ENCODE data around the gene OTULIN.

DNA sequence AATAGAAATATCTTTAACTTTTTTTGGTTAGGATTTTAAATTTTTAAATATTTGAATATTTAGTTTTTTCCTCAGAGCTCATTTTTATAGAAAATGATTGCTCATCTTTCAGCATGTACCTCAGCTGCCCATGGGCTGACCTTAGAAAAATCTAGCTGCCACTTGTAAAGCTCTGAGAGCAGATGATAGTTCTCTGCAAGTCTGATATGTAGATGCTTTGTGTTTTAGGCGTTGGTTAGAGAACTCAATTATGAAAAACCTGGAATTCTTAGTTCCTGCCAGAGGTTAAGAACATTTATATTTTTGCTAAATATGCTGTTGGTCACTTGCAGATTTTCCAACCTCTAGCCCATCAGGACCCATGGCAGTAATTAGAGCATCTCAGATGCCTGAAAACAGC lies 15.1 kb downstream of the OTULIN start:
- TF ChIP-seq, protein P1, sequence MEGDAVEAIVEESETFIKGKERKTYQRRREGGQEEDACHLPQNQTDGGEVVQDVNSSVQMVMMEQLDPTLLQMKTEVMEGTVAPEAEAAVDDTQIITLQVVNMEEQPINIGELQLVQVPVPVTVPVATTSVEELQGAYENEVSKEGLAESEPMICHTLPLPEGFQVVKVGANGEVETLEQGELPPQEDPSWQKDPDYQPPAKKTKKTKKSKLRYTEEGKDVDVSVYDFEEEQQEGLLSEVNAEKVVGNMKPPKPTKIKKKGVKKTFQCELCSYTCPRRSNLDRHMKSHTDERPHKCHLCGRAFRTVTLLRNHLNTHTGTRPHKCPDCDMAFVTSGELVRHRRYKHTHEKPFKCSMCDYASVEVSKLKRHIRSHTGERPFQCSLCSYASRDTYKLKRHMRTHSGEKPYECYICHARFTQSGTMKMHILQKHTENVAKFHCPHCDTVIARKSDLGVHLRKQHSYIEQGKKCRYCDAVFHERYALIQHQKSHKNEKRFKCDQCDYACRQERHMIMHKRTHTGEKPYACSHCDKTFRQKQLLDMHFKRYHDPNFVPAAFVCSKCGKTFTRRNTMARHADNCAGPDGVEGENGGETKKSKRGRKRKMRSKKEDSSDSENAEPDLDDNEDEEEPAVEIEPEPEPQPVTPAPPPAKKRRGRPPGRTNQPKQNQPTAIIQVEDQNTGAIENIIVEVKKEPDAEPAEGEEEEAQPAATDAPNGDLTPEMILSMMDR (conservative IDR thresholded peaks at IDR 0.05; ENCODE audit: low read depth, low read length) = no peak
- TF ChIP-seq RAD21 (IDR thresholded peaks at IDR 0.05; ENCODE audit: low read length) = no peak
- TF ChIP-seq NFE2L2 (IDR thresholded peaks at IDR 0.05; ENCODE audit: low read depth, low read length) = no peak
- TF ChIP-seq CEBPB (IDR thresholded peaks at IDR 0.05; ENCODE audit: low read depth, low read length) = no peak
- TF ChIP-seq BHLHE40 (IDR thresholded peaks at IDR 0.05; ENCODE audit: low read depth, low read length) = no peak
- no peak for TF ChIP-seq POLR2A (IDR thresholded peaks at IDR 0.05; ENCODE audit: low read depth, low read length)
- TF ChIP-seq RFX5 (IDR thresholded peaks at IDR 0.05; ENCODE audit: low read depth, low read length) = no peak
- TF ChIP-seq MAZ (IDR thresholded peaks at IDR 0.05; ENCODE audit: borderline replicate concordance, low read depth, low read length) = no peak

All from IMR-90 (cell line).